GM18511 (cell line): Measurements from ENCODE around the gene NOD1.
A peak's percentile ranks its signal among the peaks of the same experiment; 100 is the strongest.

Experiments used
- ATAC-seq: cut with Tn5 transposase; IDR thresholded peaks from one replicate; pipeline ENCODE4 v1.9.1; 2021; ENCODE audit warnings: mild to moderate bottlenecking, moderate library complexity; ENCODE audit not compliant: unreplicated experiment

The NOD1 gene

GRCh38 chr7:30450983-30451497 is 27.5 kb downstream of the NOD1 start:
- ATAC-seq: no peak

- no peak for ATAC-seq
Measured at GRCh38 chr7:30450240-30450982, 28.2 kb downstream of the NOD1 start.

GRCh38 chr7:30448461-30449189 is 30.0 kb downstream of the NOD1 start:
- no peak for ATAC-seq

- no peak for ATAC-seq
Measured at GRCh38 chr7:30447466-30447865, 31.1 kb downstream of the NOD1 start.

- no peak for ATAC-seq
Measured at GRCh38 chr7:30446266-30446665, 32.3 kb downstream of the NOD1 start.

- peak; percentile 99 for ATAC-seq
Measured at GRCh38 chr7:30445770-30446169, 32.8 kb downstream of the NOD1 start.

- no peak for ATAC-seq
Measured at GRCh38 chr7:30437823-30438574, 40.6 kb downstream of the NOD1 start.

- no peak for ATAC-seq
Measured at GRCh38 chr7:30436518-30436917, 42.1 kb downstream of the NOD1 start.

- no peak for ATAC-seq
Measured at GRCh38 chr7:30436046-30436445, 42.5 kb downstream of the NOD1 start.

GRCh38 chr7:30434140-30434799 is 44.3 kb downstream of the NOD1 start:
- peak; percentile 72 for ATAC-seq

- ATAC-seq: no peak
Measured at GRCh38 chr7:30433506-30433905, 45.1 kb downstream of the NOD1 start.

GRCh38 chr7:30433082-30433481 is 45.5 kb downstream of the NOD1 start:
- ATAC-seq: no peak

- no peak for ATAC-seq
Measured at GRCh38 chr7:30430777-30431176, 47.8 kb downstream of the NOD1 start.

- ATAC-seq: no peak
Measured at GRCh38 chr7:30430276-30430675, 48.3 kb downstream of the NOD1 start.

GRCh38 chr7:30429156-30429530 is 49.4 kb downstream of the NOD1 start:
- no peak for ATAC-seq

- no peak for ATAC-seq
Measured at GRCh38 chr7:30428246-30429155, 50.1 kb downstream of the NOD1 start.

- no peak for ATAC-seq
Measured at GRCh38 chr7:30427296-30428070, 51.1 kb downstream of the NOD1 start.

GRCh38 chr7:30424506-30424905 is 54.1 kb downstream of the NOD1 start:
- no peak for ATAC-seq

GRCh38 chr7:30423788-30424505 is 54.6 kb downstream of the NOD1 start:
- no peak for ATAC-seq
